Right renal cortex interstitium (tissue), 3 donors: ENCODE results near the gene GRSF1. TPM values are rescaled to one million over a fixed set of nuclear protein-coding genes. Genes with fewer than 3 reads are reported as not detected.
"Not testable (repeated sequence)": the region's sequence is repeated elsewhere in the genome, so short reads cannot be mapped to it uniquely, and the experiment has no call there.

Source experiments
- DNase-seq, 3 donors: peaks; one replicate each; pipeline ENCODE4 v3.0.0-alpha.2; 2013; ENCODE audit warnings: low read depth in 3 of 3, low spot score in 2 of 3
- polyA plus RNA-seq, 3 donors: library from polyadenylated mRNA; unstranded; fragments of 120-200 nt; gene quantifications; one replicate each; pipeline ENCODE4 v1.2.1, GENCODE V29; 2013; ENCODE audit not compliant: insufficient read length in 3 of 3

The GRSF1 gene, protein sequence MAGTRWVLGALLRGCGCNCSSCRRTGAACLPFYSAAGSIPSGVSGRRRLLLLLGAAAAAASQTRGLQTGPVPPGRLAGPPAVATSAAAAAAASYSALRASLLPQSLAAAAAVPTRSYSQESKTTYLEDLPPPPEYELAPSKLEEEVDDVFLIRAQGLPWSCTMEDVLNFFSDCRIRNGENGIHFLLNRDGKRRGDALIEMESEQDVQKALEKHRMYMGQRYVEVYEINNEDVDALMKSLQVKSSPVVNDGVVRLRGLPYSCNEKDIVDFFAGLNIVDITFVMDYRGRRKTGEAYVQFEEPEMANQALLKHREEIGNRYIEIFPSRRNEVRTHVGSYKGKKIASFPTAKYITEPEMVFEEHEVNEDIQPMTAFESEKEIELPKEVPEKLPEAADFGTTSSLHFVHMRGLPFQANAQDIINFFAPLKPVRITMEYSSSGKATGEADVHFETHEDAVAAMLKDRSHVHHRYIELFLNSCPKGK
- polyA plus RNA-seq, result 100 to 1,000 TPM; 134 to 139 (median 136) TPM

DNA sequence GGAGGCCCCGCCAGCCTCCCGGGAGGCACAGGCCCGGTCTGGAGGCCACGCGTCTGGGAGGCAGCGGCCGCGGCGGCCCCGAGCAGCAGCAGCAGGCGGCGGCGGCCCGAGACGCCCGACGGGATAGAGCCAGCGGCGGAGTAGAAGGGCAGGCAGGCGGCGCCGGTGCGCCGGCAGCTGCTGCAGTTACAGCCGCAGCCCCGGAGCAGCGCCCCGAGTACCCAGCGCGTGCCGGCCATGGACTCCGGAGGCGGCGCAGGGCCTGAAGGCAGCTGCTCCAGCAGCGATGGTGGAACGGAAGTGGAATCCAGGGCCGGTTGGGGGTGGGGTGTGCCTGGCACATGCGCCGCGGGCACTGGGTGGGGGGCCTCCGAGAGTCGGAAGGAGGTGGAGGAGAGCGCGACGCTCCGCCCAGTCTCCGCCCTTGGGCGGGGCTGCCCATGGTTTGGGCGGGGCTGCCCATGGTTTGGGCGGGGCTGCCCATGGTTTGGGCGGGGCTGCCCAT is at the start of gene GRSF1:
Gene GRSF1 (minus strand): TSS at position 302 of the 505 bp plus-strand sequence. CDS start 63 bp downstream, at position 239.
- DNase-seq, result peak; percentile 43 to 78 (median 75)

DNA sequence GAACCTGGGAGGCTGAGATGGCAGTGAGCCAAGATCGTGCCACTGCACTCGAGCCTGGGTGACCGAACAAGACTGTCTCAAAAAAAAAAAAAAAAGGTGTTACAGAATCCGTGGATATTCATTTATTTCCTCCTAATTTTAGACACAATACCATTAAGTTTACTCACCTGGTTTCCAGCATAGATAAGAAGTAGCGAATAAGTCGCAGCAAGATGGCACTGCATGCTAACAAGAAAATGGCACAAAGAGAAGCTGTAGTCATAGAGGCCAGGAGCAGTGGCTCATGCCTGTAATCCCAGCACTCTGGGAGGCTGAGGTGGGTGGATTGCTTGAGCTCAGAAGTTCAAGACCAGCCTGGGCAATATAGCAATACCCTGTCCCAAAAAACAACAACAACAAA is 45.5 kb upstream of the GRSF1 start:
- no peak for DNase-seq

DNA sequence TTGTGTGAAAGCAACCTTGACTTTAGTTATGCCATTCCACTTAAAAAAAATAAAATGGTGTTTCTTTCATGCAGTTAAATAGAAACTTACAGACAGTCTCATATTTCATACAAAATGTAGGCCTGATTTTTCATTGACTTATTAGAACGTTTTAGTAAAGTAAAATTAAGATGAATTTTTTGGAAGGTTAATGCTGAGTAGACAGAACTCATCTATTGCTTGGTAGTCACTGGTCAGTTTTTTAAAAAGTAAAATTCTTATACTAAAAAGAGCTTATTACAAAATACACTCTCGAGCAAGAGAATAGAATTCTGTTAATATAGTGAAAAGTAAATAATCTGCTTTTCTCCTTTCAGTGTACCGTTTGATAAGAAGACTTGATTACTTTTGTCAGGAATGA is 41.0 kb upstream of the GRSF1 start:
- no peak for DNase-seq

DNA sequence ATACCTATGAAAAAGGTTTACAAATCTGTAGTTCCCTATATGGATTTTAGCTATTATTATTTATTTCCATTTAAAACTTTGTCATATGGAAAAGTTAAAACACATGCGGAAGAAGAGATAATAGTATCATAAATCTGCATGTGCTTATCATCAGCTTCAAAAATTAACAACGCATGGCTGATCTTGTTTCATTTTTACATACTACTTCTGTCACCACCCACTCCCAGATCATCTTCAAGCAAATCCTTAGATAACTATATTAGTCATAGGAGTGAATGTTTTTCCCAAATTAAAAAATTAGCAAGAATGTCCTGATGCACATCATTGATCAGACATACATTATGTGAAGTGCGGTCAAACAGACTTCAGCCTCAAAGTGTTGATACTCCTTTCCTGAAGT is 37.9 kb upstream of the GRSF1 start:
- no peak for DNase-seq

DNA sequence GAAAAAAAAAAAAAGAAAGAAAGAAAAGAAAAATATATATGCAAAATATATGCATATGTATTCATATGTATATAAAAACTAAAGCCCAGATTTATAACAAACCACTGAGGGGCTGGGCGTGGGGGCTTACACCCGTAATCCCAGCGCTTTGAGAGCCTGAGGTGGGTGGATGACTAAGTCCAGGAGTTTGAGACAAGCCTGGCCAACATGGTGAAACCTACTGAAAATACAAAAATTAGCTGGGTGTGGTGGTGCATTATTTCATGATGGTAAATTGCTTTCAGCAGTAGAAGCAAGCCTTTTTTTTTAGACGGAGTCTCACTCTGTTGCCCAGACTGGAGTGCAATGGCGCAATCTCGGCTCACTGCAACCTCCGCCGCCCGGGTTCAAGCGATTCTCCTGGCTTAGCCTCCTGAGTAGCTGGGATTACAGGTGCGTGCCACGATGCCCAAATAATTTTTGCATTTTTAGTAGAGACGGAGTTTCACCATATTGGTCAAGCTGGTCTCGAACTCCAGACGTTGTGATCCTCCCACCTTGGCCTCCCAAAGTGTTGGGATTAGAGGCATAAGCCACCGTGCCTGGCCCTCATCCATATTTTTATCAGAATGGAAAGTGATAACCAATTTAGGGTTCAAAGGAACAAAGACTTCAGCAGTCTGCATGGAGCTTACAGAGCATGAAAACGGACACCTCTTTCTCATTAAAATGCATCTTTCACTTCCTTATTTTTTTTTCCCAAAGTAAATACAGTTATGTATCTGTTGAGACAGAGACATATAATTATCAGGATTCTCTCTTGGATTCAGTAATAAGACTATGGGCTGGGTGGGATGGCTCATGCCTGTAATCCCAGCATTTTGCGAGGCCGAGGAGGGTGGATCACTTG is 34.8 kb upstream of the GRSF1 start:
- DNase-seq, result no peak

DNA sequence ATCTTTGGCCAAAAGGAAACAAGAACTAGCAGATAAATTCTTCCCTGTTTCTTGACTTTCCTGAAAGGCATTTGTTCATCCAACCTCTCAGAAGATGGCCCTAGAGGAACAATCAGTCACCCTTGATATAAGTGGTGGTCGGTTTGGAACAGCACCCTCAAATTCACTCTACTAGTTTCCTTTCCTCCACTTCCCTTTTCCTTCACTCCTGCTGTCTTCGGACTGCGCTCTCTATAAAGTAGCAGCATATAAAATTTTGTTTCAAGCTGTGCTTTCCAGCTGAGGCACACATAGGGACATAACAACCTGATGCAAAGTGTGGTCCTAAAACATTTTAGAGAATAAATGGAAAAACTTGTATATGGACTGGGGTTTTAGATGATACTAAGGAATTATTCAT is 33.5 kb upstream of the GRSF1 start:
- DNase-seq, result no peak

DNA sequence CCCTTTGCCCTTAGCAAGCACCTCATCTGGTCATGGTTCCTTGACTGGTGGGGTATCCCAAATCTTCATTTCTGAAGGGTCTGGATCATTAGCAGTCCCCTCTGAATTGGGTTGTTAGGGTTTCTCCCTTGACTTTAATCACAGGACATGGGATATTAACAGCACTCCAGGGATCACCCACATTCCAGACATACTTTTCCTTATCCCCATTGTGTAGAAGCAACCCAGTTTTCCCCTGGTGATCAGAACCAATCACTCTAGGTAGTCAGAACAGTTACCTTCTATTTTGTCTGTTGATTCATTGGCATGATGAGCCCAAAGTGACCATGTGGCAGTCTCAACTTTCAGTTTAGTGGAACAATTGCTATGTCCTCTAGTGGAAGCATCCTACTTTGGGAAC is 29.1 kb upstream of the GRSF1 start:
- DNase-seq, result no peak

DNA sequence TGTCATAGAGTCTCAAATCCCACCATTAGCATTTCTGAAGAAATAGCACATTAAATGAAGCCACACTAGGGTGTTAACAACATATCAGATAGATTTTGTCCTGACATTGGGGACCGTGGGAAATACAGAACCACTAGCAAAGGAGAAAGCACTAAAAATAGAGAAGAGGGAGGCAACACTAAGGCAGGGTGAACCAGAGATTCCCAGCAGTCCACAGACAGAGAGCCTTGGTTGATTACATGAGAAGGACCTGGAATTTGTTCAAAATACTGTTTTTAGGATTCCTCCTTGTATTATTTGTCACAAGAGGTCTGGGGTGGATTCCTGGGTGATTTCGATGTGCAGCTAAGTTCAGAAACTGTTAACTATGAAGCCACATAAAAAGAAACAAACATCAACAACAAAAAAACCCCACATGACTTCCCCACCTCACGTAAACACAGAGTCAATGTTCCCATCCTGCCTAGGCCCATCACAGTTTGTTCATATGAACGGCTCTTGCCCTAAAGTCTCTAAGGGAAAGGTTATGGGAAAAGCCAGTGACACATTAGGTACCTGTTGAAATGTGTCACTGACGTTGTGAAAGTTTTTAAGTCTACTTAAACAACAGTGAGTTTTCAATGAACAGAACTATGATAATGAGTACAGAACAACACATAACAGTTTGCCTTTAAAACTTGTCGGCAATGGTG is 23.6 kb upstream of the GRSF1 start:
- no peak for DNase-seq

DNA sequence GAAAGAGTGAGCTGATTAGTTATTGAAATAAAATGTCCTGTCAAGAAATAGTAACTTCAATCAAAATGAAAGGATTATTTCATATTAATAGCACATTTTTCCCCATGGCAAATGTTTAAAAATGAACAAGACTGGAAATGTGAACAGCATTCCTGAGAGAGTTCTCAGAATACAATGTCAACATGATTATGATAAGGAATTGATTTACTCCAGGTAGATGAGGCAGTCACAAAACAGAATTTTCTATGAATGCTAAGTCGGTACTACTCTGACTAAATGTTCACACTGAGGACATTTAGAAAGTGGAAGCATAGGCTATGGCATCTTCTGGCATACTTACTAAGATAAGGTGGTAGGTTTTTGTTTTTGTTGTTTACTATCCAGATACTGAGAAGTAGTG is 19.4 kb upstream of the GRSF1 start:
- no peak for DNase-seq

DNA sequence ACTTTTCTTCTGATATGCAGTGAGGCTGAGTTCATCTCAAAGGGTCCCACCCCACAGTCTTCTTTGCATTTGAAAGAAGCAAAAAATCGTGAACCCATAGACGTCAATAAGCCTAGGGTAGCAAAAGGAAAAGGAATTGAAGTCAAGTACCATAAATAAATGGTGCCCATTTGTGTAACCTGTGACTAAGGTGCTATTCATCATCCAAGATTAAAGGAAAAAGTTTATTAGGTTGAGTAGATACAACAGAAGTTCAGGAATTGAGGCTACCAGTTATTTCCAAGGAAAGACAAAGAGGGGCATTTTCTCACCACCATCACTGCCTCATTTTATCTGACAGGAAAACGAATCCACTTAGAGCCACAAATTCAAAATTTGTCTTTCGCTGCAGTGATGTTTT is 18.8 kb upstream of the GRSF1 start:
- no peak for DNase-seq

DNA sequence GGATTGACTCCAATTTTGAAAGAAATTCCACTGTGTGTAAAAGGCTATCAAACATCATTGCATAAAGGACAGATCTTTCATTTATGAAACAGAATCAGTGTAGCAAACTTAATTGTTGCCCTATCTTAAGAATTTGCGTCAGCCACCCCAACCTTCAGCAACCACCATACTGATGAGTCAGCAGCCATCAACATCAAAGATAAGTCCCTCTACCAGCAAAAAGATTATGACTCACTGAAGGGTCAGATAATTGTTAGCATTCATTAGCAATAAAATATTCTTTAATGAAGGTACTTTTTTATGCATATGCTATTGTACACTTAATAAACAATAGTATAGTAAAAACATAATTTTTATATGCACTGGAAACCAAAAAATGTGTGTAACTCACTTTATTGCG is 15.8 kb upstream of the GRSF1 start:
- no peak for DNase-seq

DNA sequence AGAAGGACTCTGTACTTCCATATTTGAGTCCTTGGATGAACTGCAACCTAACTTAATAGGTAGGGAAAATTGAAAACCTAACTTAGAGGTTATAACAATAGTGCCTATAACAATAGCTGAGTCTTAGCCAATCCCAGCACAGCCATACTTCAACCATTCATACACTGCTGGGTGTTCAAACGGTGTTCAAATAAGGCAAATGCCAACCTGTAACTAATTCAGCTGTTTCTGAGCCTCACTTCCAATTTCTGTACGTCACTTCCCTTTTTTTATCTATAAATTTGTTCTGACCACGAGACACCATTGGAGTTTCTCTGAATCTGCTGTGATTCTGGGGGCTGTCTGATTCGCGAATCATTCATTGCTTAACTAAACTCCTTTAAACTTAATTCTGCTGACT is 9.6 kb upstream of the GRSF1 start:
- no peak for DNase-seq

DNA sequence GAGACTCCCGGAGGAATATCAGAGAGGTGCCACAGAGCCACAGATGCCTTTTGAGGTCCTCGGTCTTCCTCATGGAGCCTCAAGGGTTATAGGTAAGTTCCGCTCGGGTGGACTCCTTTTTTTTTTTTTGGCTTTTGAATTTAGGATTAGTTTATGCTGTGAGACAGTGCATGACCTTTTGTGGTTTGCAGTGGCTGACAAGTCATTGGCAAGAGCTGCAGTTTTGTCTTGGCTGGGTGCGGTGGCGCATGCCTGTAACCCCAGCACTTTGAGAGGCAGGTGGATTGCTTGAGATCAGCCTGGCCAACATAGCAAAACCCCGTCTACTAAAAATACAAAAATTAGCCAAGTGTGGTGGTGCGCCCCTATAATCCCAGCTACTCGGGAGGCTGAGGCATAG is 4.5 kb upstream of the GRSF1 start:
- no peak for DNase-seq

DNA sequence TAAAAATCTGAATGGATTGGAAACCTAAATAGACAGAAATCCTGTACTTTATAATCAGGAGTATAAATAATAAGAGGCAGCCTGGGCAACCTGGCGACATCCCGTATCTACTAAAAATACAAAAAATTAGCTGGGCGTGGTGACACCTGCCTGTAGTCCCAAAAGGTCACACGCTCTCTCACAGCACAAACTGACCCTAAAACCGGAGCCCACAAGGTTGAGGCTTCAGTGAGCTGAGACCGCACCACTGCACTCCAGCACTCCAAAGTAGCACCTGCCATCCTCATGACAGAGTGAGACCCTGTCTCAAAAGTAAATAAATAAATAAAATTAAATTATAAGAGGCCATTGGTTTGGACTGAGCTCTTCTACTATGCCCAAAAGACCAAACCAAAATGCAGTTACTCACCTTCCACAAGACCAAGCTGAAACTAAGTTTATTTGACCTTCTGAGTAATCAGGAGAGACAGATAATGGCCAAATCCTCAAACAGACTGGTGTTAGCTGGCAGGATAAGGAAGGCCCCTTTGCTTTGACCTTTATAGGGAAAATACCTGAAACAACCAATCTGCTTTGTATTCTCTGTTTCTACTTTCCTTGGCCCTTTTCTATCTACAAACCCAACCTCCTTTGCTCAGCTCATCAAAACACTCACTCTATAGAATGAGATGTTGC is 3.2 kb upstream of the GRSF1 start:
- no peak for DNase-seq

DNA sequence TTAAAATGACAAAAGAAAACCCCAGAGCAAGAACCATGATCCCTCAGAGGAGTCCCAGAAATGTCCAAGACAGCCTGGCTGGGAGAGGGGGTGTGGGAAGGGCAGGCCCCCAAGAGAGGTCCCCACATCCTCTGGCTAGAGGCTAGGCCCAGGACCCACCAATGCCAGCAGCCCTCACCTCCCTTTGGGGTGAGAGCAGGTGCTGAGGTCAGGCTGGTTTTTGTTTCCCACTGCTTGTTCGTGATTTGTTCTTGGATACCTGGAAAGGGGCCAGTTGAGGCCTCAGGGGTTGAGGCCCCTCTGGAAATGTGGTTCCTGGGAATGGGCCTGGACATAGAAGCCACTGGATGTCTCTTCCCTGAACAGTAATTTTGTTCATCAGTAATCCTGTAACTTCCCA is 2.3 kb upstream of the GRSF1 start:
- no peak for DNase-seq

DNA sequence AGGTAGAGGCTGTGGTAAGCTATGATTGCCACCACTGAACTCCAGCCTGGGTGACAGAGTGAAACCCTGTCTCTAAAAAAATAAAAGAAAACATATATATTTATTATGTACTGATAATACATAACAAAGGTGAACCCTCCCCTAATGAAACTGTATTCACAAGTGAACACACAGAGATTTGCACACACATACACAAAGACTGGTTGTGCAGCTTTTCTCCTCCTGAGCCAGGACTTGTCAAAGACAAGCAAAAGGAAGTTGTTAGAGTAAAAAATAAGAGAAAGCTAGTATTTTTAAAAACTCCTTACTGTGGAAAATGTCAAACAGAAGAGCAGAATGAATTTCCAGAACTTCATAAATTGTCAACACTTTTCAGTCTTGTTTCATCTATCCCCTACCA is 1.5 kb upstream of the GRSF1 start:
- no peak for DNase-seq

DNA sequence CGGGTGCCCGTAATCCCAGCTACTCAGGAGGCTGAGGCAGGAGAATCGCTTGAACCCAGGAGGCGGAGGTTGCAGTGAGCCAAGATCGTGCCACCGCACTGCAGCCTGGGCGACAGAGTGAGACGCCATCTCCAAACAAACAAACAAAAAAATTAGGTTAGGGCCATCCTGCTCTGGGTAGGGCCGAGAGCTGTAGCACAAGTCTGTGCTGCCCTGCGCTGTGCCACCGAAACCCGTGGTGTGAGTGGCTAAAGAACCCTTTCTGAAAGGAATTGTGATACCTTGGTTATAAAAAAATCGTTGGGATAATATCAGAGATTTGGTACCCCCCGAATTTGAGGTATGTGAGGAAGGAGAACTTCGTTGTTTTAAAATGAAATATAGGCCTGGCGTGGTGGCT is 941 bp upstream of the GRSF1 start:
- not testable (repeated sequence) for DNase-seq

DNA sequence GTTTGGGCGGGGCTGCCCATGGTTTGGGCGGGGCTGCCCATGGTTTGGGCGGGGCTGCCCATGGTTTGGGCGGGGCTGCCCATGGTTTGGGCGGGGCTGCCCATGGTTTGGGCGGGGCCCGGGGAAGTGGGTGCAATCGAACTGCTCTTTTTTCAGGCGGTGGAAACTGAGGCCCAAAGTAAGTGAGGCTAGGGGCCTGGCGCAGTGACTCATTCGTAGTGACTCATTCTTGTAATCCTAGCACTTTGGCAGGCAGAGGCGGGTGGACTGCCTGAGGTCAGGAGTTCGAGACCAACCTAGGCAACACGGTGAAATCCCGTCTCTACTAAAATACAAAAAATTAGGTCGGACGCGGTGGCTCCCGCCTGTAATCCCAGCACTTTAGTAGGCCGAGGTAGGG is 447 bp upstream of the GRSF1 start:
- not testable (repeated sequence) for DNase-seq

DNA sequence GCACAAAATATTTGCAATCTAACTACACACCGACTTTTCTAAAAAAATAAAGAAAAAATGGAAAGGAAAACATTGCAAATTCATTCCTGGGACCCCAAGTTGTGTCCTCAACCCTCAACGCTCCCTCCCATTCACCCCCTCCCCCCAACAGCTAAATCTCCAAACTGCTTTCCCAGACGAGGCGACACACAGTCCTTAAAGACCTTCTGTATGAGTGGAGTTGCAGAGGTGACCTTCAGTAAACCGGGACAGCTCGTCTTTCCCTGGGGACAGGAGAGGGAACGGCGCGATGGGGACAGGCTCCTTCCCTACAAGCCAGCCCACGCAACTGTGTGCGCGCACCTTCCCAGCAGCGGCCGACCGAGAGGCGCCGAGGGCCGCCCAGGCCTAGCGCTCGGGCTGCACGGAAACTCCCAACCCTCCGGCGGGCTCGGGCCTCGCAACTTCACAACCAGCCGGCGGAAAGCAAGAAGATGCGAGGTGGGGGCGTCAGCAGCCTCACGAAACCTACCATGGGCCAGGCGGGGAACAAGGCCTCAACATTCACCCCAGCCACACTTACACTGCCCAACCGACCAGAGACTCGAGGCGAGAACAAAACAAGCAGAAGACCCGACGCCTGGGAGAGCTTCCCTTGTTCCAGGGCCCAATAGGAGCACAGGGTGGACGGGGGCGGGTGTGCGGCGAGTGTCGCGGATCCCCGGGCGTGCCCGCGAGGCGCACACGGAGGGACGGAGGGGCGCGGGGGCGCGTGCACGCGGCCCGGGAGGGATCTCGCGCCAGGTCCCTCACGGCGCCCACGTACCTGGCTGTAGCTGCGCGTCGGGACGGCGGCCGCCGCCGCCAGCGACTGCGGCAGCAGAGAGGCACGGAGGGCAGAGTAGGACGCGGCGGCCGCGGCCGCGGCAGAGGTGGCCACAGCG is 763 bp downstream of the GRSF1 start:
- peak; percentile 38 to 69 (median 62) for DNase-seq
